ENCODE data around the gene NR2F1-AS1.

Gene NR2F1-AS1

DNA sequence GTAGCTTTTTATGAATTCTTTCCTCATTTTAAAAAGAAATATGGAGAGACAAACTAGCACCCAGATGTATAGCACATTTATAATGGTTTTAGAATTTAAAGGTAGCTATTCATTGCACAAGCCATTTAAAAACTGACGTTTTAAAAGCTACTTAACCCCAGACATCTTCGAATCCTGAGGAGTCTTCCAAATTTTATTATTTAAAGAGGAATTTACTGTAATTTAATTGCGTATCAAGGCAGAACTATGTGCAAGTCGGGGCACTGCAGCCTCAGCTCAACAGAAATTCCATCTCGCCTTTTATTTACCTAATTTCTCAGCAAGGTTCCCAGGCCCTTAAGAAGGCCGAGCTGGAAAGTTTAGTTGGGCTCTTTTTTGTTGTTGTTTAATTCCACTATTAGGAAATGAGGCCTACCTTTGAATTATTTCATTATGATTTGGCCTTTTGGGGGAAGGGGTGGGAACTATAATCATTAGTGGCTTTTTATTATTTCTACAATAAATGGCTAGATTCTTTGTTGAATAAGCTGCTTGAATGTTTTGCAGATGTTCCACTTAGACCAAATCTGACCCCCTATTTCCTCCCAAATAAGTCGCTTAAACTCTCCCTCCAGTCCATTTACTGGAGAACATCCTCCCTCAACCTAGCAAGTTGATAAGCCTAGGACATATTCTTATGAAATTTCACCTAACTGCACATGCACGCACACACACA lies 22.2 kb upstream of the NR2F1-AS1 start:
- no peak for DNase-seq

DNA sequence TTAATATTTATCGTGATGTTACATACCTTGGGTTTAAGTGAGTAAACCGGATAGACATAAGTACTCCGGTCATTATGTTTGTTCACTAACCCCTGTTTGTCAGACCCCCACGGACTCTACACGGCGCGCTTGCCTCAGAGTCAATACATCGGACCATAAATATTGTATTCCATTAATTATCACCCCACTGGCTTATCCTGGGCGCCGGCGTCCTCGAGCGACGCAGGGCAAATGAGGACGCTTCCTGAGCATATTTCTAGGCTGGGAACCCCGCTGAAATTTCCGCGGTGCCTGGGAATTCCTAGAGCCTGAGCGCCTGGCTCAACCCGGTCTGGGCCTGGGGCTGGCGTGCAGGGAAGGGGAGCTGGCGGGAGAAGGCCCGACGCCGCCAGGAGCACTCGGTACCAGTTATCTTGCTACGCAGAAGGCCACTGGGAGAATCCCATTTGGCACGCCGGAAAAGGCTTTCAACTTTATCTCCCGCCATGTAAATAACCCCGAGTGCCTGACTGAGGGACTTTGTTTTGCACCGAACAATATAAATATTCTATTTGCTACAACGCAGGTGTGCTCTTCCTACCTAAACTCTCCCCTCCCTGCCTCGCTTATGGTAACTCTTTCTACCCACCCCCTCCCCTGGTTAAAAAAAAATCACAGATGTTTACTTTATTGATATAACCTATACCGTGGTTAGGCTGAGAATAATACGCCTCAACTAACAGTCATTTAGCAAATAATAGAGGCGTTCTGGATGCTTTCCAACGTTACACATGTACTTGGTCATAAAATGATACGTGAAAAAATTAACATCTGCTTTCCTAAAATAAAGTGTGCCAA lies 21.4 kb upstream of the NR2F1-AS1 start:
- no peak for DNase-seq

DNA sequence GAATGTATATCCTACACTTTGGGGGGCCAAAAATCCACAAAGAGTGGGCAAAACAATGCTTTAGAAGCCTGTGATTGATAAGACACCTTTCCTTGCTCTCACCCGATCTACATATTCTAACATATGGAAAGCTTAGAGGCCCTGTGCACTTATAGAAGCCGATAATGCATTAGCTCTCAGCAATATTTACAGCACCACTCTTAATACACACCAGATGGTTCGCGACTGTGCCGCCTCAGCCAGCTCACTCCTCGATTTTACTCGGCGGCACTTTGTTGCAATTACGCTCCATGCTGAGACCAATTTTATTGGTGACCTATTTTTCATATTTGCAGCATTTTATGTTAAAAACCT lies 20.8 kb upstream of the NR2F1-AS1 start:
- no peak for DNase-seq

DNA sequence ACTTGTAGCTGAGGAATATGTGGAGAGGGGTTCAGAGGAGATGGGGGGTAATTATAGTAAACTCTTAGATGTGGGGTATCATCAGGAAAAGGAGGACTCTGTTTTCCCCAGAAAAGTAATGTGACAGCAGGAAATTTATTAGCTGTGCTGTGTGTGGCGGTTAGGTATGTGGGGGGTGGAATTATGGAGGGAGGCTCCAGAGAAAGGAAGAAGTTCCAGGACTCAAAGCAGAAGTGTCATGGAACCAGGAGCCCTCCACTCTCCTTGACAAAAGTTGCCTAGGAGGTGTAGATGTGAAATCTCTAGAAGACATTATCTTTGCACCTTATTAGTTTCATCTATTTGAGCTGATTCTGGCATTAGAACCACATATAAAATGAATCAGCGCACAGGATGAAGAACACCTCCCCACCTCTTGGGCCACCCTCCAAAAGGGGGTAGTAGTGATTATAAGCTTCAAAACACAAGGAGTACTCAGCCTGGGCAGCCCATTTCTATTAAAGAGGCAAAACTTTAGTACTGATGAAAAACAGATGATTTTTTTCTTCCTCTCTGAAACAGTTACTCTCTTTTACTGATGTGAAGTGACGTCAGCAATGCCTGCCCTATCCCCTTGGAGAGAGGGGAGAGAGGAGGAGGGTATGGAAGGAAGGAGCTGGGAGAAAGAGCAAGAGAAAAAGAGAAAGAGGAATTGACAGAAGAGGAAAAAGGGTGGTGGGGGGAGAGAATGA lies 20.2 kb upstream of the NR2F1-AS1 start:
- DNase-seq, result no peak

DNA sequence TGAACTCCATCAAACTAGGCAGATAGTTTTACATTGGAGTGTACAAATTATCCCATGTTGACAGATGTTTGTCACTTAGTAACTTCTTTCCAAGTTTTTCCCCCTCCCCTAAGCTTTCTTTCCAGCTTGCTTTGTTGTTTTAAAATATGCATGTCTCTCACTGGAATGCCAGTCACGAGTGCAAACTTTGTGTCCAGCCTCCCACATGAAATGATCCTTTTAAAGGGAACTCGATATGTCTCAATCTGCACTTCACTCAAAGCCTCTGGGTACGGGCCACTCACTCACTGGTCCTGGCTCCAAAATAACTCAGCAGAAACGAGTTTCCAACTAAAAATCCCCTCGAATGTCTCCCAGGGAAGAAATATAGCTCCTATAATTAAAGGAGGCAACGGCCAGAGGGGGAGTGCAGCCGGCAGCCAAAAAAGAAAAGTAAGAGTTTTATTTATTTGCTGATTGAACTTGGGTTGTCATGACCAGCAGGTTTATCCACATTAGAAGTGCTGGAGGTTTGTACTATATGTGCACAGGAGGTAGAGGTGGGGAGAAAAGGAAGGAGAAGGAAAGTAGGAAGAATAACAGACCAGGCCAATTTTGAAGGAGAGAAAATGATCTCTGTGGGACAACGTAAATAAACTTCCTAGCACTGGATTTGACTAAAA lies 19.5 kb upstream of the NR2F1-AS1 start:
- DNase-seq, result no peak

DNA sequence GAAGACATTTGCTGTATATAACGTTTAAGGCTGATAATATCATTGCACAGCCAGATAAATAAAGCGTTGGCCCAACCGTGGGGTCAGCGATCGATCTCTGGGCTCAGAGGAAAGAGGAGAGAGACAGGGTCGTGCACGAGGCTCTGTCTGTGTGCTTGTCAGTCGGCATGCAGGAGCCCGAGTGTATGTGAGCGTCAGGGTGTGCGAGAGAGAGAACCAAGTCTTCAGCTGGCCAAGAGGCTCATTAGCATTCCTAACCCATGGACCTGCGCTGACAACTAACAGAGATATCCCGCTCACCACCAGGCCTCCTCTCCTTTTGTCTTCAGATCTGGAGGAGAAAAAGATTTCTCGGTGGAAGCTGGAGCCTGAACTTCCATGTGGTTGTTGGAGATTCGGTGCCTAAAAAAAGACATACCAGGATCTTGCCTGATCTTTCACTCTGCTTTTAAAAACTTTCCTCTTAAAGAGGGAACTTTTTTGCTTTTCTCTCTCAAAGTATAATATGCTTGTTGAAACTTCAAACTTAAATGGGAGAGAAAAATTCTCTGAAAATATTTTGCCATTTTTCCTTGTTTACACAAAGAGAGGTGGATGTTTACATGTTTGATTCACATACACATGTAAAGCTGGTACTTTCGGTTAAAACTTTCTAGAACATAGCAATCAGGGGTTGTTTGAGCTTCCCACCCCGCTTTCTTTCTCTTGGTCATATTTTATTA lies 18.5 kb upstream of the NR2F1-AS1 start:
- DNase-seq, result no peak

DNA sequence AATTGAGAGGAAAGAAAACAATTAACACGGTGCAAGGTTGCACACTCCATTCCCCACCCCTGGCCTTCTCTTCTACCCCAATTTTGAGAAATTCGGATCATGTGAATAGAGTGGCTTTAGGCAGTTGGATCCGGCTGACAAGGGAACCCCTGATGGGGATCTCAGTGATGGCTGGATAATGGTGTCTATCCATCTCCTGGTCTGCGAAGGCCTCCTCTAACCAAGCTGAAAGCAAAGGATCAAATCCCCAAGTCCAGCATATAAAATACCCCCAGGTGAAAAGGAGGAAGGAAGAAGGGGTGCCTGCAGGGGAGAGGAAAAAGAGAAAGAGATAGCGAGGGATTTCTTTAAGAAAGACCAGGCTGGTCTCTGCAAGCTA lies 18.0 kb upstream of the NR2F1-AS1 start:
- no peak for DNase-seq

DNA sequence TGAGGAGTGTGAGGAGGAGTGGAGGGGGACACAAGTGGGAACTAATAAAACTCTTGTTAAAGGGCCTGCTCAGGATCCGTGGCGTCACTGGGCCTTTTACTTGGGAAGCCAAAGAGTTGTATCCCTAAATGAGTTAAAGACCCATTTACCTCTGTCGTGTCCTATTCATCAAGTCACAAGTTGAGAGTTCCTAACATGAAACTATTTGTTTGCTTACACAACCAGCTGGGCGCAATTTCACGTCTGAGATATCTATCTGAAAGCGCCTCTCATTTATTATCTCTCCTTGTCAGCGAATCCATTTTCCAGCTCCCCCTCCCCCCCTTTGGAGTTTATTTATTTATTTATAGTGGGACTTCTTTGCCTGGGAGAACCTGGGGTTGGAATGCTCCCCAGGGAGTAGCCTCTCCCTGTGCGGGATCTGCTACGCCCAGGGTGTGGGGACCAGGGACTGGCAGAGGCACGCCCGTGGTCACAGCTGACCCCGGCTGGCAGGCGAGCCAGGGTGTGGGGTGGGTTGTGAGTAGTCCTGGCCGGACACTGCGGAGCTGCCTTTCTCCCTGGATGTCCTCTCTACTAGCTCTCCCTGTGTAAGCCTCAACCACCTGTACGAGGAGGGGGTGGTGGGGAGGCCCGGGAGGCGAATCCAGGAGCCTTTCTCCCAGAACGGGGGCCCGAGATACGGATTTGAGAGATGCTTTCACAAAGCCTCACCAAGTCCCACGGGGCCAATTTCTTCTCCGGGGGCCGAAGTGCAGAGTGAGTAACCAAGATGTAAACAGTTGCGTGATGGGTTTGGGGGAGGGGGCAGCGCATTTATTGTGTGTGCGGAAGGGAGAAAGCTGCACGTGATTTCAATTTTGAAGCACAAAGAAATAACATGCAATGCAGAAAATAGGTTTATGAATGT lies 17.3 kb upstream of the NR2F1-AS1 start:
- no peak for DNase-seq

DNA sequence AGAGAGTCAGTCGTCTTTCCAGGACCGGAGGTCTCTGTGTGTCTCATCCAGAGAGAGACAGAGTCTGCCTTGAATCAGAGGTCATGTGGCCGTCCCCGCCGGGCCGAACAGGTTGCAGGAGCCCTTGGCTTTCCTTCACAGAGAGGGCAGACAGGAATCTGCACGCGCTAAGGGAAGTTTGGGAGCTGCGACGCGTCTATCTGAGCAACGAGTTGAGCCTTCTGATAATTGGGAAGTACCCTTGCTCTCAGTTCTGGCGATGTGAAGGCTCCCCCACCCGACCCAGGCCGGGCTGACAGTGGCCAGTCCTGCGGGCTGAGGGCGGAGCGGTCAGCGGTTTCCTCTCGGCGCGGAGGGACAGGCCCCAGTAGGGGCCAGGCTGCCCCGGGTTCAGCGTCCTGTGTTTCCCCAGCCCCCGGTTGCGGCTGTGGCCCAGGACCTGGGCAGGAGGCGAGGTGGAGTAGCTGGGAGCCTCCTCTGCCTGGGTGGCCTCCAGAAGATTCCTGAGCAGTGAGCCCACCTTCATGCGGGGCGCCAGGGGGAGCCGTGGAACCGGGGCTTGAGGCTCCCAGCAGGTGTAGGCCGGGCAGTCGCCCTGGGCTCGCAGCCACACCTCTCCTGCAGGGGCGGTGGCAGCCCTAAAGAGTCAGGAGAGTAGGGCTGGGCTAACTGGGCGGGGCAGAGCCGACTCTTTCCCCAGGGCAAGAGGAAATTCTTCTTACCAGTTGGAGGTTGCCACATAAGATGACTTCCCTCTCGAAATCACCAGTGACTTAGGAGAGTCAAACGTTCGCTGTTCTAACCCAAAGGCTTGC lies 15.9 kb upstream of the NR2F1-AS1 start:
- DNase-seq, result no peak

DNA sequence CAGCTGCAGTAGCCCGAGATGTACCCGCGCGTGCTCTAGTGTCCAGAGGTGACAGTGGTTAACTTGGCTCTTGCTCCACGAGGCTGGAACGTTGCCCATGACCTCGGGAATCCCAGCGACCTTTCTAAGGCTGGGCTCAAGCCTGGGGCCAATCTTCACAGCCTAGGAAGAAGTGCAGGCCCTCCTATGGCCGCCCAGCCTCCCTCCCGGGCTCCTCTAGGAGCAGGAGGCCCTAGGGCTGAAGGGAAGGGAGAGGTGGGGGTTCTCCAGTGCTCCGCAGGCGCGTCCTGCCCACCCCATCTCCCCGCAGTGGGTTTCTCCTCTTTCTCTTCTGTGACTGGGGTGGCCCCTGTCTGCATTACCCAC lies 15.3 kb upstream of the NR2F1-AS1 start:
- DNase-seq, result no peak

DNA sequence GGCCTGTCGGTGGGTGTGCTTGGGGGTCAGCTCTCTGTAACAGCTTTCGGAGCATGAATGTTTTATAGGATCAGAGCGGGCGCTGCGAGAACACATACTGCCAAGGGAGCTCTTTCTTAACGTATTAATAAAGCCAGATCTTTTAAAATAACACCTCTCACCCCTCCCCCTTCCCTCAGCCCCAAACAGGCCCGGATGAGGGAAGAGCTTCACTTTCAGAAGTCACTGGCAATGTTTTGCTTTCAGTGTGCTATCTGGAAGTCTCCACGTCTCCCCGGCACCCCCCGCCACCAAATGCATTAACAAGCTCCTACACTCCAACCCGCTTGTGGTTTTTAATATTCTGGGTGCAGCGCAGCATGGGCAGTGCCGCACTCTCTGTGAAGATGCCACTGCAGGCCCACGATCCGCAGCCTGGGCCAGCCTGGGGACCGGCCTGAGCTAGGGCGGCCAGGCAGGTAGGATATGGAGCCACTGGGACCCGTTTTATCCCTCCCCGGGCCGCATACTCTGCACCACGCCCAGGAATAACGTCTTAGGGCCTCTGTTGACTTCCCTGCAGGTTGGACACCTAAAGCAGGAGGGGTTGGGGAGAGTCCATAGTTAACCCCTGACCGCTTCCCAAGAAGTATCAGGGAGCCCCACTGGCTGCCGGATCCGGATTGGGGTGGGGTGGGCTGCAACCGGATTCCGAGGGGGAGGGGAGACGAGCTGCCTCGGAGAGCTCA lies 14.6 kb upstream of the NR2F1-AS1 start:
- DNase-seq, result no peak

DNA sequence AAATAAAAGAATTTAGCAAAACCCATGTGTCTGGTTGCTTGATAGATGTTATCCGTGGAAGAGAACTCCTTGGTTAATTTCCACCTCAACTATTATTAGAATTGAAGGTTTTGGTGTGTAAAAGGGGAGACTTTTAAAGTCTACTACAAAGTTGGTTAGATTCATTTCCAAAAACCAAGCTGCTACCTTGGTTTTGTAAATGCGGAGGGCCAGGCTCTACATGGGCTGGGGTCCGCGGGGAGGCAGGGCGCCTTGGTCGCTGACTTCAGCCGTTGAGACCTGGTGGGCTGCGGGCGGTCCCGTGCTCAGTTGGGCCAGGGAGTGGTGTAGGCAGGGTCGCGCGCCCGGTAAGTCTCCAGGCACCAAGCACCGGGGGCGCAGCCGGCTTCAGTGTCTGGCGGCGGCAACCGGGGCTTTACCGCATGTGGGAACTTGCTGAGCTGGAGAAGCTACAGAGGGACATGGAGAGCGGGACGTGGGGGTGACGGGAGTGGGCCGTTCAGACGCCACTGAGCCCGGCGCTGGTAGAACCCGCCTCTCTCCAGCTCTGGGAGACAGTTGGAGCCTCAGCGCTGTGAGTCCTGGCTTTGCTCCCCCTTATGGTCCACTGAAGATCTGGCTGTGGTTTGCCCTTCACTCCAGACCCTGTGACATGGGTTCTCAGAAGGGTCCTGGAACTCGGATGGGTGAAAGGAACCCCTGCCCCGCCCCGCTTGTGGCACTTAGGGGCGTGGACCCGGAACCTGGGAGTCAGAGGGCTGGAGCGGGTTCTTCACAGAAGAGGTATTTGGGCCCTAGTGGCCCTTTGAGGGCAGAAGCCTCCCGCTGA lies 13.8 kb upstream of the NR2F1-AS1 start:
- no peak for DNase-seq

DNA sequence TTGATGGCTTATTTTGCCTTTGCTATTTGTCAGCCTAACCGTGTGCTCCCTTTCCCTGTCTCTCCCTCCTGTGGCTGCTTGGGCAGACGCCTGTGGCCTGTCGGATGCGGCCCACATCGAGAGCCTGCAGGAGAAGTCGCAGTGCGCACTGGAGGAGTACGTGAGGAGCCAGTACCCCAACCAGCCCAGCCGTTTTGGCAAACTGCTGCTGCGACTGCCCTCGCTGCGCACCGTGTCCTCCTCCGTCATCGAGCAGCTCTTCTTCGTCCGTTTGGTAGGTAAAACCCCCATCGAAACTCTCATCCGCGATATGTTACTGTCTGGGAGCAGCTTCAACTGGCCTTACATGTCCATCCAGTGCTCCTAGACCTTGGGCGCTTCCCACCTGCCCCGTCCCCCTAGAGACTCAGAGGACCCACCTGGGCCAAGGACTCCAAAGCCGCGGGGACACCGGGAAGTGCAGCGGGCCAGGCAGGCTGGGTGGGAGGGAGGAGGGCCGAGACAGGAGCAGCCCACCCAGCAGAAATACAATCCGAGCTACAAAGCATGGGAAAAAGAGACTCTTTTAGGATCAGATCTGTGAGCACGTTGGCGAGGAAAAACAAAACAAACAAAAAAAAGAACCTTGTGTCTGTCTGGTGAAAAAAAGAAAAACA lies 12.6 kb upstream of the NR2F1-AS1 start:
- no peak for DNase-seq

DNA sequence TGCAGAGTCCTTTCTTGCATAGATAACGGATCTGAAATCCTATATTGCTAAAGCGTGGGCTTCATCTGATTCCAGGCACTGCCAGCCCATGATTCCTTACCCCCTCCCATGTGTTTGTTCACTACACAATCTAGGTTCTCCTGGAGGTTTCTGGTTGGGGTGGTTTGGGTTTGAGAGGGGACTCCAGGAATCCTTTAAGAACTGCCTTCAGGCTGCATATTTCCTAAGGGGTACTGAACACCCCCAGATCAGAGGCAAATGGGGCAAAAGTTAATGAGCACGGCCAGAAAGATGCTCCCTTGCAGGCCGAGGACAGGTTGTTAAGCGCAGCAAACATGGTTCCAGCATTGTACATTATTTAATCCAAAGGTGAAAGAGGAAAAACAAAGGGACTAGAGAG lies 11.9 kb upstream of the NR2F1-AS1 start:
- DNase-seq, result no peak

DNA sequence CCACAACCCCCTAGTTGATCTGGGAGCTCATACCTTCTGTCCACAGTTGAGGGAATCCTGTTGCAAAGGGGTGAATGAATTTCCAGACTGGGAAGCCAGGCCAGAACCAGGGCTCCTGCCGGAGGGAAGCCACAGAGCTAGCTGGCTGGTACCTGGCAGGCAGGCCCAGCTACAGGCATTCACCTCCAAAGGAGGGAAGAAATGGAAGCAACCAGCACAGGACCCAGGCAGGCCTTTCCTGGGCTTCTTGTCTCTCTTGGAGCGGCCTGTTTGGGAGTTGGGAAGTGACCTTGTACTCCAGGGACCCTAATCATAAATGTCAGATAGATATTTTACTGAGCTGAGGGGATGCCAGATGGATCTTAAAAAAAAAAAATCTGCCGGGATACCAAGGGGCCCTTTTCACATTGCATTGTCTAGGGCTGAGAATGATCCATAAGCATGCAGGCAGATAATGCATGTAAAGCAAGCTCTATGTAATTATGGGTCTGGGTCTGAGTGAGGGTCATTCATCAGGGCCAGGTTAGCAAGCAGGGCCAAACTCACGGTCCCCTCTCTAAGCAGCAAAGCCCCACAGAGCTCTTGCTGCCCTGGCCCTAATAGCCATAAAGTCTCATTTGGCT lies 10.4 kb upstream of the NR2F1-AS1 start:
- DNase-seq, result no peak

DNA sequence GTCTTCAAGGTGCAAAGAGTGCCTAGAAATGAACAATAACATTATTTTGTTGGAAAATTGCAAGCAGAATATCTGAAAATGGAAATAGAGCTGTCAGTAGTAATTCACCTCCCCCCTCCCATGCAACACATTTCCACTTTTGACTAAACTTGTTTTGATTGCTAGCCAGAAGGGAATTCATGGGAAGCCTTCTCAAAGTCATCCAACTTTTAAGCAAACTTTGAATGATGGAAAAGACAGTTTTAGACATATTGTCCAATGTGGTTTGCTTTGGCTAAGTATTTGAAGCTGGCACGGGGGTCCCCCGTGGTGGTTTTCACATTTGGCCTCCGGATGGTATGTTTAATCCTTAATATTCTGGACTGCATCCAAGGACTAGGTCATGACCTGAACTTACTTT lies 9.5 kb upstream of the NR2F1-AS1 start:
- DNase-seq, result no peak

DNA sequence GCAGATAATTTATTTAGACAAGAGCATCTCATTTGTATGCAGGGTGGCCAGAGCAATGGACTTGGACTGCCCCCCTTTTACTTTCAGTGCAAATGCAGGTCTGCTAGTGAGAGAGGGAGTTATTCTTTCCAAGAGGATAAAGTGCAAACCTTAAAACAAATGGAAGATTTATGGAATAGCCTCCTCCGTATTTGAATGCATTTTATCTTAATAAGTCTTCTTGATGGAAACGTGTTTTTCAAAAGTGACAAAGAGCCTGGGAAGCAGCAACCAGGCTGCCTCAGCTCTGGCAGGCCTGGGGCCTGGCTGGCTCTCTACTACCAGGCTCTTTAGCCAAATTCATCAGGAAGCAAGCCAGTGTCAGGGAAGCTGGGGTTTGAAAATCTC lies 8.8 kb upstream of the NR2F1-AS1 start:
- DNase-seq, result no peak

All from EL (cell line).